Tongue (tissue), 2 donors: ENCODE measurements around the gene ASB2. TPM values are rescaled to one million over a fixed set of nuclear protein-coding genes. Genes with fewer than 3 reads are reported as not detected.

Source experiments
- DNase-seq: peaks from one replicate; pipeline ENCODE4 v3.0.0-alpha.2; 2015
- total RNA-seq: library from RNA; depleted of rRNA; stranded (reverse); fragments of >200 nt; gene quantifications from one replicate; pipeline ENCODE4 v1.2.3, GENCODE V29; 2014

Gene ASB2
- total RNA-seq, 1 donor from 2014 or later: 69.5 TPM

- no peak for DNase-seq
Measured at GRCh38 chr14:93926873-93927799, 49.2 kb downstream of the ASB2 start, which contains the start of gene FAM181A. TSS of gene FAM181A (plus strand) at chr14:93927344. CDS start at chr14:93928286, 942 bp downstream.

GRCh38 chr14:93926245-93926872 lies 50.0 kb downstream of the ASB2 start:
- no peak for DNase-seq

GRCh38 chr14:93925374-93925895 lies 50.9 kb downstream of the ASB2 start:
- DNase-seq: no peak

GRCh38 chr14:93924592-93925355 lies 51.6 kb downstream of the ASB2 start:
- no peak for DNase-seq

- no peak for DNase-seq
Measured at GRCh38 chr14:93923626-93924025, 52.7 kb downstream of the ASB2 start.

- no peak for DNase-seq
Measured at GRCh38 chr14:93921001-93921806, 55.2 kb downstream of the ASB2 start.

GRCh38 chr14:93917141-93917540 lies 59.2 kb downstream of the ASB2 start:
- no peak for DNase-seq

- DNase-seq: no peak
Measured at GRCh38 chr14:93916498-93916897, 59.9 kb downstream of the ASB2 start.

GRCh38 chr14:93915800-93916199 lies 60.6 kb downstream of the ASB2 start:
- DNase-seq: no peak

- no peak for DNase-seq
Measured at GRCh38 chr14:93915070-93915705, 61.2 kb downstream of the ASB2 start.

- peak; percentile 57 for DNase-seq
Measured at GRCh38 chr14:93914278-93914677, 62.1 kb downstream of the ASB2 start.

- DNase-seq: peak; percentile 63
Measured at GRCh38 chr14:93912782-93913181, 63.6 kb downstream of the ASB2 start.

GRCh38 chr14:93911975-93912615 lies 64.3 kb downstream of the ASB2 start:
- DNase-seq: peak; percentile 65

- DNase-seq: peak; percentile 58
Measured at GRCh38 chr14:93909429-93910128, 66.8 kb downstream of the ASB2 start.

GRCh38 chr14:93906341-93907329 lies 69.7 kb downstream of the ASB2 start:
- DNase-seq: peak; percentile 76

GRCh38 chr14:93905623-93906022 lies 70.7 kb downstream of the ASB2 start:
- no peak for DNase-seq

GRCh38 chr14:93903342-93904184 lies 72.8 kb downstream of the ASB2 start:
- DNase-seq: peak; percentile 52
